H1 (cell line): ENCODE measurements around the gene RASSF5. TPM values are rescaled to one million over a fixed set of nuclear protein-coding genes. Genes with fewer than 3 reads are reported as not detected.

Experiments used
- CTCF ChIA-PET: fragments of 300-600 bp; sonication (Branson Sonifier 250); formaldehyde crosslinking; loops from one replicate; lab custom pipeline; 2021; ENCODE audit not compliant: partially characterized antibody; lab: Charles Lee
- POLR2A ChIA-PET: fragments of 300-600 bp; sonication (Branson Sonifier 250); formaldehyde crosslinking; loops from one replicate; lab custom pipeline; 2021; ENCODE audit warnings: inconsistent platforms; ENCODE audit not compliant: partially characterized antibody; lab: Charles Lee
- DNase-seq, 2 experiments: peaks; one replicate each; pipeline versions ENCODE4 v3.0.0 to v3.0.0-alpha.2; 2010 to 2022; ENCODE audit warnings: low spot score in 2 of 2, low read depth in 1 of 2, mixed read lengths in 1 of 2
- FAIRE-seq: peaks from 2 replicates; lab custom pipeline; 2011; peaks lifted over from hg19 to GRCh38; lab: Jason Lieb, UNC
- H2AFZ ChIP-seq: 2 replicates; pipeline ENCODE4 v1.8.1; 2012; ENCODE audit warnings: low read length, inconsistent platforms
- H2AK5ac ChIP-seq: 2 replicates; pipeline ENCODE4 v1.6.1; 2013; ENCODE audit warnings: low read depth, low read length
- H2BK120ac ChIP-seq: replicated peaks from 2 replicates; pipeline ENCODE3; 2013; ENCODE audit warnings: low read depth, low read length, inconsistent platforms
- H2BK12ac ChIP-seq: 2 replicates; pipeline ENCODE4 v1.6.1; 2013; ENCODE audit warnings: low read depth, low read length
- H2BK15ac ChIP-seq: 2 replicates; pipeline ENCODE4 v1.6.1; 2013; ENCODE audit warnings: low read length
- H2BK20ac ChIP-seq: 2 replicates; pipeline ENCODE4 v1.6.1; 2013; ENCODE audit warnings: low read length
- H2BK5ac ChIP-seq: 2 replicates; pipeline ENCODE4 v1.6.1; 2013; ENCODE audit warnings: low read depth, low read length
- H3K14ac ChIP-seq: 2 replicates; pipeline ENCODE4 v1.6.1; 2013; ENCODE audit warnings: inconsistent platforms; ENCODE audit not compliant: insufficient read length
- H3K18ac ChIP-seq: 2 replicates; pipeline ENCODE4 v1.6.1; 2013; ENCODE audit warnings: low read length; ENCODE audit errors: extremely low read depth
- H3K23ac ChIP-seq: 2 replicates; pipeline ENCODE4 v1.6.1; 2013; ENCODE audit warnings: inconsistent platforms; ENCODE audit not compliant: insufficient read length
- H3K23me2 ChIP-seq: 2 replicates; pipeline ENCODE4 v1.6.1; 2013; ENCODE audit warnings: low read depth, low read length
- H3K27ac ChIP-seq: 2 replicates; pipeline ENCODE4 v1.6.1; 2011; ENCODE audit warnings: low read depth, low read length, inconsistent platforms
- H3K27me3 ChIP-seq, 4 experiments: replicated peaks in 1 of 4; 1 replicate in 1 of 4; 2 replicates in 3 of 4; pipeline versions ENCODE4 v1.6.1 to v1.8.1; 2011 to 2013; ENCODE audit warnings: low read length in 3 of 4, mild to moderate bottlenecking in 3 of 4, inconsistent platforms in 2 of 4, mixed read lengths in 2 of 4, moderate library complexity in 1 of 4; ENCODE audit not compliant: control insufficient read depth in 3 of 4, insufficient read depth in 3 of 4; ENCODE audit errors: extremely low read depth in 1 of 4
- H3K36me3 ChIP-seq, 4 experiments: 2 replicates each; pipeline versions ENCODE4 v1.6.1 to v1.8.1; 2011 to 2013; ENCODE audit warnings: mild to moderate bottlenecking in 4 of 4, low read length in 3 of 4, moderate library complexity in 2 of 4, control low read depth in 1 of 4, inconsistent platforms in 1 of 4; ENCODE audit not compliant: insufficient read depth in 4 of 4, control insufficient read depth in 2 of 4
- H3K4ac ChIP-seq: replicated peaks from 2 replicates; pipeline ENCODE3; 2013; ENCODE audit warnings: low read length, low read depth, mixed read lengths, inconsistent platforms; ENCODE audit not compliant: insufficient read length
- H3K4me1 ChIP-seq, 4 experiments: replicated peaks in 1 of 4; 1 replicate in 1 of 4; 2 replicates in 3 of 4; pipeline versions ENCODE4 v1.6.1 to v1.8.1; 2011 to 2013; ENCODE audit warnings: low read length in 3 of 4, inconsistent platforms in 2 of 4, mixed read lengths in 1 of 4; ENCODE audit not compliant: insufficient read depth in 4 of 4, control insufficient read depth in 3 of 4
- H3K4me2 ChIP-seq, 2 experiments: 2 replicates each; pipeline versions ENCODE4 v1.6.1 to v1.8.1; 2011 to 2013; ENCODE audit warnings: low read depth in 2 of 2, low read length in 2 of 2, control low read depth in 1 of 2, inconsistent platforms in 1 of 2, mild to moderate bottlenecking in 1 of 2; ENCODE audit not compliant: insufficient read depth in 1 of 2
- H3K4me3 ChIP-seq, 4 experiments: fragments of 200-600, 300-600 bp in 1 of 4; sonication (generic), shearing (Covaris generic), sonication (Bioruptor Twin) in 1 of 4; 2 replicates each; pipeline versions ENCODE4 v1.5.1 to v1.8.1; 2011 to 2016; ENCODE audit warnings: low read length in 4 of 4, low read depth in 3 of 4, control low read depth in 2 of 4, inconsistent platforms in 2 of 4, mild to moderate bottlenecking in 2 of 4, mixed read lengths in 1 of 4, moderate library complexity in 1 of 4; ENCODE audit not compliant: insufficient read depth in 2 of 4; ENCODE audit errors: extremely low read depth in 1 of 4
- H3K56ac ChIP-seq: replicated peaks from 2 replicates; pipeline ENCODE3; 2013; ENCODE audit warnings: low read depth, mild to moderate bottlenecking, mixed read lengths, low read length, inconsistent platforms; ENCODE audit not compliant: insufficient read length
- H3K79me1 ChIP-seq: 2 replicates; pipeline ENCODE4 v1.6.1; 2013; ENCODE audit warnings: low read depth, low read length, control low read depth
- H3K79me2 ChIP-seq, 2 experiments: 2 replicates each; pipeline versions ENCODE4 v1.6.1 to v1.8.1; 2012 to 2013; ENCODE audit warnings: low read length in 2 of 2, mild to moderate bottlenecking in 2 of 2, inconsistent platforms in 1 of 2; ENCODE audit not compliant: insufficient read depth in 2 of 2, control insufficient read depth in 1 of 2
- H3K9ac ChIP-seq, 4 experiments: replicated peaks in 1 of 4; 1 replicate in 1 of 4; 2 replicates in 3 of 4; pipeline versions ENCODE4 v1.6.1 to v1.8.1; 2011 to 2013; ENCODE audit warnings: low read depth in 3 of 4, low read length in 3 of 4, control low read depth in 2 of 4, mild to moderate bottlenecking in 2 of 4, moderate library complexity in 2 of 4, inconsistent platforms in 1 of 4; ENCODE audit errors: extremely low read depth in 1 of 4
- H3K9me3 ChIP-seq, 2 experiments: 2 replicates each; pipeline versions ENCODE4 v1.6.1 to v1.8.1; 2012 to 2013; ENCODE audit warnings: mild to moderate bottlenecking in 2 of 2, moderate library complexity in 2 of 2, control low read depth in 1 of 2, inconsistent platforms in 1 of 2, low read depth in 1 of 2, low read length in 1 of 2, mixed read lengths in 1 of 2; ENCODE audit not compliant: insufficient read depth in 2 of 2
- H4K20me1 ChIP-seq, 2 experiments: replicated peaks in 1 of 2; 2 replicates each; pipeline versions ENCODE3 to v1.8.1; 2011 to 2013; ENCODE audit warnings: inconsistent platforms in 2 of 2, low read length in 2 of 2, mild to moderate bottlenecking in 1 of 2; ENCODE audit not compliant: insufficient read depth in 2 of 2, control insufficient read depth in 1 of 2
- H4K5ac ChIP-seq: 2 replicates; pipeline ENCODE4 v1.6.1; 2013; ENCODE audit warnings: low read length, low read depth, mixed read lengths, inconsistent platforms; ENCODE audit not compliant: insufficient read length
- H4K8ac ChIP-seq: 2 replicates; pipeline ENCODE4 v1.8.0; 2013; ENCODE audit warnings: mild to moderate bottlenecking, moderate library complexity, low read length, inconsistent platforms; ENCODE audit not compliant: insufficient read depth; ENCODE audit errors: extremely low read depth
- H4K91ac ChIP-seq: replicated peaks from 2 replicates; pipeline ENCODE3; 2013; ENCODE audit warnings: low read length, mixed read lengths, inconsistent platforms; ENCODE audit not compliant: insufficient read length
- JUN ChIP-seq: IDR thresholded peaks from 2 replicates; pipeline ENCODE4 v1.6.1; 2011; ENCODE audit warnings: low read depth, mild to moderate bottlenecking, improper control_type of control experiment, low read length
- POU5F1 ChIP-seq: IDR thresholded peaks from 2 replicates; pipeline ENCODE4 v1.6.1; 2011; ENCODE audit warnings: low read depth, mild to moderate bottlenecking, low read length, moderate library complexity
- WGBS, 2 experiments: shearing (Covaris generic) in 1 of 2; methylation state at CpG; one replicate each; pipeline versions ENCODE4 v1.1.6 to v1.1.7; 2013 to 2015; ENCODE audit warnings: low lambda C conversion rate in 2 of 2, mixed read lengths in 2 of 2, inconsistent platforms in 1 of 2, low coverage in 1 of 2, missing lambda C conversion rate in 1 of 2; ENCODE audit not compliant: insufficient replicate concordance in 2 of 2, insufficient coverage in 1 of 2, insufficient read length in 1 of 2; ENCODE audit errors: extremely low coverage in 1 of 2, missing lambda C conversion rate in 1 of 2; 5-methylcytosine and 5-hydroxymethylcytosine counted together
- polyA plus RNA-seq, 7 experiments: library from polyadenylated mRNA; depleted of rRNA in 3 of 7; stranded (reverse) in 5 of 7; unstranded in 2 of 7; fragments of >200 nt in 5 of 7; fragments of 200-250 nt in 2 of 7; gene quantifications; 1 replicate in 5 of 7; 2 replicates in 1 of 7; 4 replicates in 1 of 7; pipeline versions ENCODE4 v1.2.1 to v1.2.3, GENCODE V29; 2011 to 2013; ENCODE audit warnings: missing spikeins in 2 of 7, mixed read lengths in 2 of 7
- total RNA-seq: library from RNA; stranded (reverse); fragmentation: NEBNext Ultra II Directional; extraction: Animal tissue kit (Norgen Biotek cat#: 25700); gene quantifications from 2 replicates; pipeline ENCODE4 v1.2.1, GENCODE V29; 2021
- TF ChIP-seq, protein P1 (sequence below): IDR thresholded peaks from 2 replicates; pipeline ENCODE4 v1.6.1; 2012; ENCODE audit warnings: low read length, inconsistent platforms

The RASSF5 gene
- total and polyA plus RNA-seq, 2 of the 8 experiments (the other 6 are each of a cell fraction or from before 2014, with no cell fraction given): 0.82 to 1.8 TPM

DNA sequence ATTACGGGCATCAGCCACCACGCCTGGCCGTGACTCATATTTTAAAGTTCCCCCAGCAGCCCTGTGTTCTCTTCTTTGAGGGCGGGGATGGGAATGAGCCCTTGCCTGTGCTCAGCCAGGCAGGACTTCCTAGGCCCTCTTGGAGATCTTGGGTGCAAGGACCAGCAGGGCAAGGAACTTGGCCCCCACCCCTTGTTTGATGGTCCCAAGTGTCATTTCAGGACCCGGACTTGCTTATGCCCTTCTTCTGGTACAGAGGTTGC lies 9.3 kb downstream of the RASSF5 start:
- H3K27ac ChIP-seq: no peak overlapping the region
- H4K8ac ChIP-seq: no peak overlapping the region
- H3K4me1 ChIP-seq: peaks cover 3 to 11% (median 6%) of the 10 kb centered on the region in 4 experiments; a peak in 4 of 7 replicates
- H2BK5ac ChIP-seq: no peak overlapping the region
- ChIA-PET CTCF (interaction anchor here (0.9 to 5.8 kb wide), 7 partner anchors 27 to 67 kb away, joined by 3 to 29 read pairs (median 10); no protein-coding TSS in a partner anchor), POLR2A (interaction anchor here (1.5 to 2.2 kb wide), 2 partner anchors 10 to 95 kb away, joined by 4 to 6 read pairs; partner anchors contain the start of genes EIF2D and RASSF5)
- H3K4me3 ChIP-seq: no peak overlapping the region
- TF ChIP-seq JUN (no peak), POU5F1 (no peak)
- TF ChIP-seq, protein P1, sequence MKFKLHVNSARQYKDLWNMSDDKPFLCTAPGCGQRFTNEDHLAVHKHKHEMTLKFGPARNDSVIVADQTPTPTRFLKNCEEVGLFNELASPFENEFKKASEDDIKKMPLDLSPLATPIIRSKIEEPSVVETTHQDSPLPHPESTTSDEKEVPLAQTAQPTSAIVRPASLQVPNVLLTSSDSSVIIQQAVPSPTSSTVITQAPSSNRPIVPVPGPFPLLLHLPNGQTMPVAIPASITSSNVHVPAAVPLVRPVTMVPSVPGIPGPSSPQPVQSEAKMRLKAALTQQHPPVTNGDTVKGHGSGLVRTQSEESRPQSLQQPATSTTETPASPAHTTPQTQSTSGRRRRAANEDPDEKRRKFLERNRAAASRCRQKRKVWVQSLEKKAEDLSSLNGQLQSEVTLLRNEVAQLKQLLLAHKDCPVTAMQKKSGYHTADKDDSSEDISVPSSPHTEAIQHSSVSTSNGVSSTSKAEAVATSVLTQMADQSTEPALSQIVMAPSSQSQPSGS: no peak
- no peak overlapping the region for H2BK15ac ChIP-seq
- no peak overlapping the region for H3K14ac ChIP-seq
- DNase-seq (no peak), FAIRE-seq (no peak)
- no peak overlapping the region for H4K91ac ChIP-seq
- H3K27me3 ChIP-seq: no peaks in the 10 kb centered on the region
- H3K36me3 ChIP-seq: no peaks in the 10 kb centered on the region
- H4K5ac ChIP-seq: no peak overlapping the region
- WGBS, 2 experiments: 71% methylated on average over 5 of the region's 5 CpGs; no CpG with 5 or more reads in 1 of the 2 experiments
- H3K9me3 ChIP-seq: no peaks in the 10 kb centered on the region
- H2BK12ac ChIP-seq: no peak overlapping the region
- H3K23me2 ChIP-seq: no peaks in the 10 kb centered on the region
- H4K20me1 ChIP-seq: peaks cover 0 to 2% of the 10 kb centered on the region in 2 experiments
- no peaks in the 10 kb centered on the region for H3K79me1 ChIP-seq
- H2BK20ac ChIP-seq: no peak overlapping the region
- H3K4me2 ChIP-seq: no peak overlapping the region
- no peak overlapping the region for H3K4ac ChIP-seq
- H3K23ac ChIP-seq: no peak overlapping the region
- no peak overlapping the region for H3K56ac ChIP-seq
- H2BK120ac ChIP-seq: no peak overlapping the region
- H2AK5ac ChIP-seq: no peak overlapping the region; the same call in 1 of the 2 replicates
- H3K18ac ChIP-seq: no peak overlapping the region
- no peak overlapping the region for H2AFZ ChIP-seq
- no peaks in the 10 kb centered on the region for H3K79me2 ChIP-seq
- no peak overlapping the region for H3K9ac ChIP-seq
